HUES48 (cell line): ENCODE results near the gene GAA.

ENCODE experiments used
- H3K27ac ChIP-seq: one replicate; pipeline ENCODE4 v1.7.0; 2013; ENCODE audit warnings: low read depth, low read length, inconsistent platforms
- H3K27me3 ChIP-seq: 2 replicates; pipeline ENCODE4 v1.6.1; 2013; ENCODE audit warnings: mild to moderate bottlenecking, low read length; ENCODE audit not compliant: control insufficient read depth, insufficient read depth
- H3K36me3 ChIP-seq: 2 replicates; pipeline ENCODE4 v1.6.1; 2013; ENCODE audit warnings: low read length; ENCODE audit not compliant: control insufficient read depth, insufficient read depth
- H3K4me1 ChIP-seq: 2 replicates; pipeline ENCODE4 v1.6.1; 2013; ENCODE audit warnings: mild to moderate bottlenecking, low read length; ENCODE audit not compliant: control insufficient read depth, insufficient read depth
- H3K4me3 ChIP-seq: 2 replicates; pipeline ENCODE4 v1.5.1; 2013; ENCODE audit warnings: mild to moderate bottlenecking, low read depth, low read length
- H3K9ac ChIP-seq: 2 replicates; pipeline ENCODE4 v1.6.1; 2013; ENCODE audit warnings: mild to moderate bottlenecking, low read depth, low read length, moderate library complexity
- H3K9me3 ChIP-seq: 2 replicates; pipeline ENCODE4 v1.6.1; 2013; ENCODE audit warnings: low read length; ENCODE audit not compliant: control insufficient read depth, insufficient read depth

The GAA gene

DNA sequence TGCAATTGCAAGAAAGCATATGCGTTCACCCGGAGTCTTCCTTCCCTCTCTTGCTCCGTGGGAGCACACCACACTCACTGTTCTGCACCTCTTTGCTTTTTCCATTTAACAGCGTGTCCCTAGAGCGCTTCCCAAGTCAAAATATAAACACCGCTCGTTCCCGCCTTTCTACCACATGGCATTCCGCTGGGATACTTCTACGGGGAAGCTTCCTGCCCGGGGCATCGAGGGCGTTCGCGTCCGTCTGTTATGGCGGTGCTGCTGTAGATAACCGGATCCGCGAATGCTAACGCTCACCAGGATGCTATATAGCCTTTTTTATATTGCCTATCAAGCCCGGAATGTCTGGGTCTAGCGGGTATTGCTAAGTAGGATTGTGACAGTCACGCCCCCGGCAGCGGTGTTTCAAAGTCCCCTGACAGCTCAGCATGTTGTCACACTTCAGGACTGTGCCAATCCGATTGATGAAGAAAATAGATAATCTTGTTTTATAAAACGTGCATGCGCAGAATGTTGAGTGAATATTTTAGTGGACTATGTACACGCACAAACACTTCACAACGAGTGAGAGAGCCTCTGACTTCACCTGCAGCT is 33.9 kb upstream of the GAA start:
- no peaks in the 10 kb centered on the region for H3K27me3 ChIP-seq
- H3K36me3 ChIP-seq, result no peaks in the 10 kb centered on the region
- no peak overlapping the region for H3K4me3 ChIP-seq
- no peak overlapping the region for H3K27ac ChIP-seq
- no peaks in the 10 kb centered on the region for H3K9me3 ChIP-seq
- no peak overlapping the region for H3K9ac ChIP-seq
- peaks cover 11% of the 10 kb centered on the region for H3K4me1 ChIP-seq

DNA sequence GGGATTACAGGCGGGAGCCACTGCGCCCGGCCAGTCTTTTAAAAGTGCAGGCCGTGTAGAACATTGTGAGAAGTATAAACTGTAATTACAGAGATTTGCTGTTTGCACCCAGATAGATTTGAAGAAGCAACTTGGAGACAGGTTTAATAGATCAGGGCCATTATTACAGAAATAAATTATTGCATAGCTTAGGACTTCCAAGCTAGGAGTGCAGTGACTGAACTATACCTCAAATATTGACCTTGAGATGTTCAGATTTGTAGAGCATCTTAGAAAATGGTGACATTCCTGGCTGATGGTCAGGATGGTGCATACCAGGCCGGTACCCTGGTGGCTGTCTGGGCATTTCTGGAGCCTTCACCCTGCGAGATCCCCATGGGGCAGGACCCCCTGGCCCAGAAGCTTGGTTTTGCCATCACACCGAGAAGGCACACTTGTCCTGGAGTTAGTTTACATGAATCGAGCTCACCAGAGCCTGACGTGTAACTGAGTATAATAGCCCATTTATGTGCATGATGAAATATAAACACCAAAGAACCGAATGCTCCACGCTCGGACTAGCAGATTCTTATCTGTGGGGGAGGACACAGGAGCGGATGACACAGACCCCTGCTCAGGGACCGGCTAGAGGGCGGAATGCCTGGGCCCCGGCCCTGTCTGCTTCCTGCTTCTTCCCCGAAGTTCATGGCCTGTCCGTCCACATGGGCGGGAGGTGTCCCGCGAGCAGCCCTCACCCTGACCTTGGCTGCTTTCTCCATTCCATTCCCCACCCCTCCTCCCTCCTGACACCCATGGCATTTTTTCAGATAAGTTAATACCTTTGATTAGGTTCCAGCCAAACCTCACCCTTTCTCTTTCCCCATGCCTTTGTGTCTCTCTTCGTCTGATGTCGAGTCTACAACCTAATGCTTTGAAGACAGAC is 32.8 kb upstream of the GAA start:
- no peaks in the 10 kb centered on the region for H3K9me3 ChIP-seq
- no peak overlapping the region for H3K9ac ChIP-seq
- H3K36me3 ChIP-seq, result no peaks in the 10 kb centered on the region
- no peak overlapping the region for H3K27ac ChIP-seq
- H3K27me3 ChIP-seq, result no peaks in the 10 kb centered on the region
- H3K4me1 ChIP-seq, result peaks cover 11% of the 10 kb centered on the region
- H3K4me3 ChIP-seq, result no peak overlapping the region

- H3K4me1 ChIP-seq, result peaks cover 7% of the 10 kb centered on the region
Observed at GRCh38 chr17:80070375-80071115, 30.8 kb upstream of the GAA start.

GRCh38 chr17:80071116-80071841 is 30.1 kb upstream of the GAA start:
- no peak overlapping the region for H3K9ac ChIP-seq
- no peaks in the 10 kb centered on the region for H3K36me3 ChIP-seq
- H3K4me1 ChIP-seq, result no peaks in the 10 kb centered on the region
- H3K27ac ChIP-seq, result no peak overlapping the region
- H3K27me3 ChIP-seq, result no peaks in the 10 kb centered on the region
- H3K4me3 ChIP-seq, result no peak overlapping the region
- H3K9me3 ChIP-seq, result no peaks in the 10 kb centered on the region

More at GRCh38 chr17:80070375-80071115, 30.8 kb upstream of the GAA start:
- no peak overlapping the region for H3K4me3 ChIP-seq
- H3K9ac ChIP-seq, result no peak overlapping the region
- no peaks in the 10 kb centered on the region for H3K36me3 ChIP-seq
- no peak overlapping the region for H3K27ac ChIP-seq
- H3K9me3 ChIP-seq, result no peaks in the 10 kb centered on the region
- H3K27me3 ChIP-seq, result no peaks in the 10 kb centered on the region

GRCh38 chr17:80072410-80072809 is 29.0 kb upstream of the GAA start:
- Histone ChIP-seq H3K4me3 (no peak overlapping the region), H3K27me3 (no peaks in the 10 kb centered on the region), H3K9ac (no peak overlapping the region), H3K36me3 (no peaks in the 10 kb centered on the region), H3K4me1 (no peaks in the 10 kb centered on the region), H3K9me3 (no peaks in the 10 kb centered on the region), H3K27ac (no peak overlapping the region)

DNA sequence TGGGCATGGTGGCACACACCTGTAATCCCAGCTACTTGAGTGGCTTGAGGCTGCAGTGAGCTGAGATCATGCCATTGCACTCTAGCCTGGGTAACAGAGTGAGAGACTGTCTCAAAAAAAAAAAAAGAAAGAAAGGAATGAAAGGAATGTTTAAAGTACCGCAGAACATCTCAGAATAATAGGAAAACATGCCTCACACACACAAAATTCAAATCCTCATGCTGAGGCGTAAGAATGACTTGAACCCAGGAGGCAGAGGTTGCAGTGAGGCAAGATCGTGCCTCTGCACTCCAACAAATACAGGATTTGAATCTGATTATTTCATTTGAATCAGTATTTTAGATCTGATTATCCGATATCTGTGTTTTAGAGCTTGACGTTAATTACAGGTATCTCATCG is 21.3 kb upstream of the GAA start:
- no peaks in the 10 kb centered on the region for H3K9me3 ChIP-seq
- no peak overlapping the region for H3K9ac ChIP-seq
- no peaks in the 10 kb centered on the region for H3K27me3 ChIP-seq
- no peaks in the 10 kb centered on the region; the same call in 1 of the 2 replicates for H3K4me1 ChIP-seq
- no peak overlapping the region for H3K27ac ChIP-seq
- H3K4me3 ChIP-seq, result no peak overlapping the region
- H3K36me3 ChIP-seq, result no peaks in the 10 kb centered on the region

GRCh38 chr17:80081596-80081995 is 19.8 kb upstream of the GAA start:
- Histone ChIP-seq H3K27me3 (no peaks in the 10 kb centered on the region), H3K27ac (no peak overlapping the region), H3K4me1 (no peaks in the 10 kb centered on the region; the same call in 1 of the 2 replicates), H3K9ac (no peak overlapping the region), H3K4me3 (no peak overlapping the region), H3K9me3 (no peaks in the 10 kb centered on the region), H3K36me3 (no peaks in the 10 kb centered on the region)

GRCh38 chr17:80082403-80083135 is 18.8 kb upstream of the GAA start:
- no peak overlapping the region for H3K4me3 ChIP-seq
- no peaks in the 10 kb centered on the region; the same call in 1 of the 2 replicates for H3K4me1 ChIP-seq
- H3K9me3 ChIP-seq, result no peaks in the 10 kb centered on the region
- H3K9ac ChIP-seq, result no peak overlapping the region
- no peaks in the 10 kb centered on the region for H3K27me3 ChIP-seq
- no peaks in the 10 kb centered on the region for H3K36me3 ChIP-seq
- H3K27ac ChIP-seq, result no peak overlapping the region

GRCh38 chr17:80083136-80083661 is 18.2 kb upstream of the GAA start:
- H3K9ac ChIP-seq, result no peak overlapping the region

DNA sequence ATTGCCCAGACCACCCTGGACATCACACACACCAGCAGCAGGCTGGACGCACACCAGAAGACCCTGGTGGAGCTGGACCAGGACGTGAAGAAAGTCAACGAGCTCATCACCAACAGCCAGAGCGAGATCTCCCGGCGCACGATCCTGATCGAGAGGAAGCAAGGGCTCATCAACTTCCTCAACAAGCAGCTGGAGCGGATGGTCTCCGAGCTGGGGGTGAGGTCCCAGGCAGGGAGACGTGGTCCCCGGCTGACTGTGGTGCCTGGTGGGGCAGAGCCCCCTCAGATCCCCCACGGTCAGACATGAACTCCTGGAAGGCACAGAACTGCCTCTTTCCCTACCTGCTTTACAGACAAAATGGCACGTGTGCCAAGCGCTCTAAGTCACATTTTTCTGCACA is 16.6 kb upstream of the GAA start:
- H3K36me3 ChIP-seq, result no peaks in the 10 kb centered on the region
- no peaks in the 10 kb centered on the region for H3K27me3 ChIP-seq
- H3K9me3 ChIP-seq, result no peaks in the 10 kb centered on the region
- H3K4me3 ChIP-seq, result no peak overlapping the region
- no peak overlapping the region for H3K27ac ChIP-seq
- no peaks in the 10 kb centered on the region; the same call in 1 of the 2 replicates for H3K4me1 ChIP-seq
- no peak overlapping the region for H3K9ac ChIP-seq

More at GRCh38 chr17:80083136-80083661, 18.2 kb upstream of the GAA start:
- H3K27ac ChIP-seq, result no peak overlapping the region
- H3K27me3 ChIP-seq, result no peaks in the 10 kb centered on the region
- H3K4me3 ChIP-seq, result no peak overlapping the region
- no peaks in the 10 kb centered on the region; the same call in 1 of the 2 replicates for H3K4me1 ChIP-seq
- no peaks in the 10 kb centered on the region for H3K36me3 ChIP-seq
- no peaks in the 10 kb centered on the region for H3K9me3 ChIP-seq
